A549 (cell line): ENCODE measurements around the gene POU3F3. TPM values are rescaled to one million over a fixed set of nuclear protein-coding genes. Genes with fewer than 3 reads are reported as not detected.

Source experiments
- ATAC-seq, 2 experiments: fragments of 200-7000 bp in 1 of 2; fragments of >200 bp in 1 of 2; cut with Nextera tagmentation in 1 of 2; cut with Tn5 transposase in 1 of 2; 3 replicates each; pipeline versions ENCODE4 v1.8.0 to v1.9.1; 2018 to 2020; ENCODE audit warnings: mild to moderate bottlenecking in 1 of 2, moderate library complexity in 1 of 2
- CTCF ChIA-PET: fragments of 300-600 bp; sonication (Branson Sonifier 250); formaldehyde crosslinking; extraction: SDS; loops from one replicate; lab custom pipeline; 2021; ENCODE audit warnings: antibody characterized with exemption, inconsistent platforms; lab: Yijun Ruan, JAX
- POLR2A ChIA-PET: fragments of 350-600 bp; formaldehyde crosslinking; extraction: SDS; loops from one replicate; lab custom pipeline; 2021; ENCODE audit warnings: antibody characterized with exemption, inconsistent platforms; lab: Yijun Ruan, JAX
- DNase-seq, 2 experiments: peaks; one replicate each; pipeline versions ENCODE4 v3.0.0 to v3.0.0-alpha.2; 2011 to 2016; ENCODE audit warnings: low read depth in 1 of 2, low spot score in 1 of 2
- FAIRE-seq: peaks from 2 replicates; lab custom pipeline; 2011; peaks lifted over from hg19 to GRCh38; lab: Jason Lieb, UNC
- H3K27ac ChIP-seq, 2 experiments: fragments of >200 bp; sonication (Bioruptor Twin); formaldehyde crosslinking; 3 replicates each; pipeline ENCODE4 v1.5.1; 2016 to 2017
- H3K4me1 ChIP-seq: fragments of >200 bp; sonication (Bioruptor Twin); formaldehyde crosslinking; 3 replicates; pipeline ENCODE4 v1.6.1; 2016
- H3K4me2 ChIP-seq: fragments of >200 bp; sonication (Bioruptor Twin); formaldehyde crosslinking; 3 replicates; pipeline ENCODE4 v1.6.1; 2016
- H3K4me3 ChIP-seq: fragments of >200 bp; sonication (Bioruptor Twin); formaldehyde crosslinking; 3 replicates; pipeline ENCODE4 v1.5.1; 2016
- H3K9me3 ChIP-seq: fragments of >200 bp; sonication (Bioruptor Twin); formaldehyde crosslinking; 3 replicates; pipeline ENCODE4 v1.6.1; 2016
- CHD4 ChIP-seq: fragments of 200-600 bp; sonication (generic); IDR thresholded peaks from 2 replicates; pipeline ENCODE4 v1.6.1; 2016; ENCODE audit warnings: antibody characterized with exemption, mild to moderate bottlenecking, borderline replicate concordance
- FOSB ChIP-seq: fragments of 250-450 bp; sonication (Bioruptor Pico); IDR thresholded peaks from 2 replicates; pipeline ENCODE4 v1.5.0; 2020; ENCODE audit warnings: mild to moderate bottlenecking, moderate library complexity
- FOSL2 ChIP-seq, 2 experiments: fragments of 450-650 bp in 1 of 2; fragments of >200 bp in 1 of 2; sonication (Bioruptor Twin) in 1 of 2; formaldehyde crosslinking; IDR thresholded peaks; 2 replicates each; pipeline versions ENCODE4 v1.5.0 to v1.6.1; 2016 to 2020; ENCODE audit warnings: mild to moderate bottlenecking in 1 of 2, moderate library complexity in 1 of 2
- HDAC2 ChIP-seq: fragments of 200-600 bp; sonication (generic); IDR thresholded peaks from 2 replicates; pipeline ENCODE4 v1.6.1; 2016
- HOXA7 ChIP-seq: fragments of 250-450 bp; sonication (Bioruptor Pico); IDR thresholded peaks from 2 replicates; pipeline ENCODE4 v1.5.0; 2020; ENCODE audit warnings: mild to moderate bottlenecking, moderate library complexity
- HOXB13 ChIP-seq: fragments of 250-450 bp; sonication (Bioruptor Pico); IDR thresholded peaks from 2 replicates; pipeline ENCODE4 v1.5.0; 2020; ENCODE audit warnings: low read depth, mild to moderate bottlenecking, moderate library complexity
- HOXB5 ChIP-seq: fragments of 250-450 bp; sonication (Bioruptor Pico); IDR thresholded peaks from 2 replicates; pipeline ENCODE4 v1.5.0; 2020; ENCODE audit warnings: mild to moderate bottlenecking, moderate library complexity
- JUN ChIP-seq, 2 experiments: fragments of >200 bp; sonication (Bioruptor Twin); formaldehyde crosslinking; IDR thresholded peaks; 2 replicates in 1 of 2; 3 replicates in 1 of 2; pipeline ENCODE4 v1.6.1; 2016 to 2017
- KDM1A ChIP-seq: fragments of 200-600 bp; sonication (generic); IDR thresholded peaks from 2 replicates; pipeline ENCODE4 v1.6.1; 2016; ENCODE audit warnings: low read depth, mild to moderate bottlenecking
- MAFK ChIP-seq: fragments of 450-650 bp; IDR thresholded peaks from 2 replicates; pipeline ENCODE4 v1.6.1; 2014; ENCODE audit not compliant: partially characterized antibody
- MYC ChIP-seq: IDR thresholded peaks from 2 replicates; pipeline ENCODE4 v1.6.1; 2012; ENCODE audit warnings: mild to moderate bottlenecking, inconsistent platforms, low read length, improper control_type of control experiment, borderline replicate concordance
- NPAS2 ChIP-seq: fragments of 250-450 bp; sonication (Bioruptor Pico); IDR thresholded peaks from 2 replicates; pipeline ENCODE4 v1.8.0; 2022; ENCODE audit warnings: mild to moderate bottlenecking, moderate library complexity, borderline replicate concordance
- RAD21 ChIP-seq, 2 experiments: fragments of >200 bp in 1 of 2; sonication (Bioruptor Twin) in 1 of 2; formaldehyde crosslinking in 1 of 2; IDR thresholded peaks in 1 of 2; conservative IDR thresholded peaks in 1 of 2; 2 replicates in 1 of 2; 3 replicates in 1 of 2; pipeline ENCODE4 v1.6.1; 2012 to 2018; ENCODE audit warnings: inconsistent platforms in 1 of 2
- REST ChIP-seq: fragments of 200-600 bp; sonication (generic); IDR thresholded peaks from 2 replicates; pipeline ENCODE4 v1.6.1; 2016; ENCODE audit warnings: antibody characterized with exemption, mild to moderate bottlenecking, moderate library complexity
- SREBF2 ChIP-seq: fragments of 450-650 bp; IDR thresholded peaks from 2 replicates; pipeline ENCODE4 v1.6.1; 2014; ENCODE audit warnings: mild to moderate bottlenecking, moderate library complexity
- TFCP2L1 ChIP-seq: fragments of 250-450 bp; sonication (Bioruptor Pico); IDR thresholded peaks from 2 replicates; pipeline ENCODE4 v1.5.0; 2021; ENCODE audit warnings: mild to moderate bottlenecking
- TP53 ChIP-seq: fragments of 250-450 bp; sonication (Bioruptor Pico); IDR thresholded peaks from 2 replicates; pipeline ENCODE4 v1.5.0; 2021; ENCODE audit warnings: mild to moderate bottlenecking, moderate library complexity
- ZNF302 ChIP-seq: fragments of 250-450 bp; sonication (Bioruptor Pico); IDR thresholded peaks from 2 replicates; pipeline ENCODE4 v1.9.0; 2021; ENCODE audit warnings: inconsistent platforms, mild to moderate bottlenecking, moderate library complexity
- WGBS: methylation state at CpG from one replicate; pipeline ENCODE4 v1.1.6; 2017; ENCODE audit errors: missing lambda C conversion rate; 5-methylcytosine and 5-hydroxymethylcytosine counted together
- polyA plus RNA-seq, 4 experiments: library from polyadenylated mRNA; depleted of rRNA in 3 of 4; stranded (reverse); fragments of >200 nt; fragmentation: RNase III in 1 of 4; extraction: RNeasy Plus Mini Kit Qiagen cat#74134 plus additional on column Dnase treatment in 1 of 4; gene quantifications; 2 replicates in 3 of 4; 3 replicates in 1 of 4; pipeline ENCODE4 v1.2.3, GENCODE V29; 2011 to 2017
- TF ChIP-seq, protein P1 (sequence below): fragments of 250-450 bp; sonication (Bioruptor Pico); IDR thresholded peaks from 2 replicates; pipeline ENCODE4 v1.5.0; 2021; ENCODE audit warnings: mild to moderate bottlenecking, moderate library complexity, borderline replicate concordance

The POU3F3 gene
- polyA plus RNA-seq, 2 of the 4 experiments (the other 2 are of a cell fraction): 0.03 TPM; not detected in 1

DNA sequence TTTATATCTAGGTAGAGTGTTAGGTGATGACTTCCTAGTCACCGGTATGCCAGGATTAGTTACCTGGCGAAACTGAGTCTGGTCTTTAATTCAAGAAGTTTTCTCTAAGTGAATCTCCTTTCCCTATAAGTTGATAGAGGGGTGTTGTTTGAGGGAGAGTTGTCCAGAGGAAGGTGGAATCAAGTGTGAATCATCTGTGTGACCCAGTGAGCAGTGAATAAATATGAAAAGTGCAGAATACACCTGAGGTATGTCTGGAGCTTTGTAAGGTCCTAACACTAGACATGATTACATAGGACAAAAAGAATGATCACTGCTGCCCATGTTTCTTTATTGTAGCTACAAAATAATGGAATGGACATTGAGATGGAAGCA, 11.2 kb downstream of the POU3F3 start:
- Histone ChIP-seq H3K4me1 (no peaks in the 10 kb centered on the region), H3K27ac (no peak overlapping the region), H3K4me3 (no peak overlapping the region), H3K4me2 (no peak overlapping the region), H3K9me3 (no peaks in the 10 kb centered on the region)
- ATAC-seq (no peak), FAIRE-seq (no peak), DNase-seq (no peak)
- TF ChIP-seq REST (no peak), NPAS2 (CRISPR knock-in tag) (no peak), CHD4 (no peak), FOSL2 (IDR thresholded peaks at IDR 0.05) (no peak), FOSL2 (CRISPR knock-in tag; IDR thresholded peaks at IDR 0.05) (no peak), JUN (IDR thresholded peaks at IDR 0.05) (no peak), HOXB5 (CRISPR knock-in tag) (no peak), MAFK (no peak), MYC (no peak), HOXB13 (CRISPR knock-in tag) (no peak), TP53 (CRISPR knock-in tag) (no peak), SREBF2 (no peak), HDAC2 (no peak), FOSB (CRISPR knock-in tag) (no peak), ZNF302 (CRISPR knock-in tag) (no peak), HOXA7 (no peak), RAD21 (conservative IDR thresholded peaks at IDR 0.05 in 1 of 2, IDR thresholded peaks at IDR 0.05 in 1 of 2) (no peak), TFCP2L1 (CRISPR knock-in tag) (no peak)
- TF ChIP-seq, protein P1, sequence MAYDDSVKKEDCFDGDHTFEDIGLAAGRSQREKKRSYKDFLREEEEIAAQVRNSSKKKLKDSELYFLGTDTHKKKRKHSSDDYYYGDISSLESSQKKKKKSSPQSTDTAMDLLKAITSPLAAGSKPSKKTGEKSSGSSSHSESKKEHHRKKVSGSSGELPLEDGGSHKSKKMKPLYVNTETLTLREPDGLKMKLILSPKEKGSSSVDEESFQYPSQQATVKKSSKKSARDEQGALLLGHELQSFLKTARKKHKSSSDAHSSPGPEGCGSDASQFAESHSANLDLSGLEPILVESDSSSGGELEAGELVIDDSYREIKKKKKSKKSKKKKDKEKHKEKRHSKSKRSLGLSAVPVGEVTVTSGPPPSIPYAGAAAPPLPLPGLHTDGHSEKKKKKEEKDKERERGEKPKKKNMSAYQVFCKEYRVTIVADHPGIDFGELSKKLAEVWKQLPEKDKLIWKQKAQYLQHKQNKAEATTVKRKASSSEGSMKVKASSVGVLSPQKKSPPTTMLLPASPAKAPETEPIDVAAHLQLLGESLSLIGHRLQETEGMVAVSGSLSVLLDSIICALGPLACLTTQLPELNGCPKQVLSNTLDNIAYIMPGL (CRISPR knock-in tag): no peak
- ChIA-PET POLR2A (no interaction called here), CTCF (interaction anchor here (2.1 kb wide), 1 partner anchor 16 kb away, joined by 7 read pairs; no protein-coding TSS in a partner anchor)
- 40% methylated on average over 2 of the region's 2 CpGs for WGBS

DNA sequence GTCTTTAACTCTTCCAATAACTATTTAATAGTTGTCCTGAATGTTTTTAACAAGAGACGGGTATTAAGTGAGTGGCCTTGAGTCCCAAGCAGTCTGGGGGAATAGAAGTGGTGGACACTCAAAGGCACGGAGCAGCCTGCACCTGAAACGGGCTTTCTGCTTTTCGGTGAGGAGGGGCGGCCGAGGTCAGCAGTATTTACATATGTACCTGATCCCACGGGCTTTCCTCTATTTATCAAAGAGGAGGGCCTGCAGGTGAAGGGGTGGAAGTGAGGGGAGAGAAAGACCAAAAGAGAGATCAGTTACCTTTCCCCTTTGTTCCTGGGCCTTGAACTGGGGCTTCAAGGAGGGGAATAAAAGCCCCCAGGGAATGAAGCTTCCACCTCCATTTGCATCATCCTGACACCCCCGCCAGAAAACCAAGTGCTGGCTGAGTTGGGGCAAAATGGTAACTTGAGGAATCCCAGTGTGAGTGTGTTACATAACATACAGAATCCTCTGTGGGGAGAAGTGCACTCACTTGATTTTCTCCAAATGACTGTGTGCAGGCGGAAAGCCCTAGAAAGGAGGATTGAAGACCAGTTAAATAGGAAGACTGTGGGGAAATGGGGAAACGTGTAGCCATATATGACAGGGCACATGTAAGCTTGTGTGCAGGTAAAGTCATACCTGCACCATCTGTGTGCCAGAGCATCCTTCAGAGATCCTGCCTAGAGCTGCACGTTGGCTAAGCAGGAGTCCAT, 12.4 kb downstream of the POU3F3 start:
- FAIRE-seq (no peak), DNase-seq (no peak), ATAC-seq (no peak)
- POLR2A ChIA-PET: no interaction called here
- H3K9me3 ChIP-seq: no peaks in the 10 kb centered on the region
- TF ChIP-seq, protein P1 (CRISPR knock-in tag): no peak
- no peak for TF ChIP-seq KDM1A
- 33% methylated on average over 11 of the region's 11 CpGs for WGBS
- no peak overlapping the region for H3K4me3 ChIP-seq
- no peak overlapping the region for H3K4me2 ChIP-seq
- H3K27ac ChIP-seq: no peak overlapping the region
- CTCF ChIA-PET: interaction anchor here (0.6 to 1.4 kb wide), 2 partner anchors 16 to 372 kb away, joined by 3 to 4 read pairs; no protein-coding TSS in a partner anchor
- no peaks in the 10 kb centered on the region for H3K4me1 ChIP-seq
